Stimulated activated CD8-positive, alpha-beta memory T cell treated with anti-CD3 and anti-CD28 coated beads, Interleukin-15, amount 100 ng/mL, for 48 hours (primary cell): ENCODE data around the gene NPW.
A peak's percentile ranks its signal among the peaks of the same experiment; 100 is the strongest.

Experiments
- DNase-seq, 2 donors: peaks; one replicate each; pipeline ENCODE4 v3.0.0-alpha.2; 2020; ENCODE audit warnings: low read depth in 2 of 2

Gene NPW

DNA sequence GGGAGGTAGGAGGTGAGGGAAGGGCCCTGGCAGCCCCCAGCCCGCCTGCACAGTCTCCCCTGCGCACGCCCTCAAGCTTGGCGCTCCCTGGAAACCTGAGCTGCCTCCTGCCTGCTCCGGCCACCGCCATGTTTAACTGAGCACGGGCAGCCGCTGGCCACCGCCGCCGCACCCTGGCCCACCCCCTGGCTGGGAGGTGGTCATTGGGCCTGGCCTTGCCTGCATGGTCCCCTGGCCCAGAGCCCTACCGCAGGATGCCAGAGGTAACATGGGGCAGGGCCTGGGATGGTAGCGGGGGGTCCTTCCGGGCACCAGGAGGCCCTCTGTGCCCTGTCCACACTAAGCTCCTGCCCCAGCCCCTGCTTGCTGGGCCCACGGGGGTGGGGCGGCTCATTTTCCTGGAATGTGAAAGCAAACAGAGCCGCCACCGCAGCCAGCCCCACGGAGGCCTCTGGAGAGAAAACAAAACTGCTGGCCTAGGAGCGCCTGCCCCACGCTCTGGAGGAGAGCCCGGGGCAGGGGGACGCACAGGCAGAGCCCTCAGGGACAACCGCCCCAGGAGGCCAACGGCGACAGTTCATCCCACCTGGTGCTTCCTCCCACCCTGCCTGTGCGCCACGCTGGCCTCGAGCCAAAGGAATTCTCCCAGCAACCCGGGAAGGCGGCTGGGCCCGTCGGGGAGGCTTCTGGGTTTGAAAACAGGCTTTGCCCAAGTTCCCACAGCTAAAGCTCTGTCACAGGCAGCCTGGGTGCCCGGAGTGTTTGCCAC is 16.0 kb downstream of the NPW start:
- no peak for DNase-seq

DNA sequence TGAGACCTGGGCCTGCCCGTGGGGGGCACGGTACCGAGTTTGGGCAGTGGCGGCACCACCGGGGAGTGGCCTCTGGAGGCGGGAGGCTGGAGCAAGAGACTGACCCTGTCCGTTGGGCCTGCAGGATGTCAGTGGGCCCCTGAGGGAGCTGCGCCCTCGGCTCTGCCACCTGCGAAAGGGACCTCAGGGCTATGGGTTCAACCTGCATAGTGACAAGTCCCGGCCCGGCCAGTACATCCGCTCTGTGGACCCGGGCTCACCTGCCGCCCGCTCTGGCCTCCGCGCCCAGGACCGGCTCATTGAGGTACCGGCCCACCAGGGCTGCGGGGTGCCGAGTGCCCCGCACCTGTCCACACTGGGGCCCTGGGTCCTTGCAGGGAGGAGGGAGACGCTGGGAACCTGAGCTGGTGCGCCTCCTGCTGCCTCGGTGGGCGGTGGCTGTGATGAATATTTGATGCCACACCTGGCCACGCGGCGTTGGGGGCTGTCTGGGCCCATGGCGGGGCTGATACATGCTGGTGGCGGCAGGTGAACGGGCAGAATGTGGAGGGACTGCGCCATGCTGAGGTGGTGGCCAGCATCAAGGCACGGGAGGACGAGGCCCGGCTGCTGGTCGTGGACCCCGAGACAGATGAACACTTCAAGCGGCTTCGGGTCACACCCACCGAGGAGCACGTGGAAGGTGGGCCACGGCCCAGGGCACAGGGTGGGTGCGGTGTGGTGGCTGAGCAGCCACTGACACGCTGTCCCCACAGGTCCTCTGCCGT is 16.8 kb downstream of the NPW start:
- no peak for DNase-seq

DNA sequence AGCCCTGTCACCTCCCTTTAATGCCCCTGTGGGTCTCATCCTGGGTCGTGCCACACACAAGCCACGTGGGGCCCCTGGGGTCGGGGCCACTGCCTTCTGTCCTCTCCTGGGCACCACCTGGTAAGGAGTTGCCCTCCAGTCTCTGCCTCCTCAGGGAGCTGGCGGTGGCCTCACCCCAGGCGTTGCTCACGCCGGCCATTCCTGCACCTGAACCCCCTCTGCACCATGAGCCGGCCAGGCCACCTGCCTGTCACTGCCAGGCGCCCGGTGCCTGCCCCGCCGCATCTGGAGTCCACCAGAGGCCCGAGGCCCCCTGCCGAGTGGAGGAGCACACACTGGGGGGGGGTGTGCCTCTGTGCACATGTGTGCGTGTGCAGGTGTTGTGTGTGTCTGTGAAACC is 17.5 kb downstream of the NPW start:
- no peak for DNase-seq

DNA sequence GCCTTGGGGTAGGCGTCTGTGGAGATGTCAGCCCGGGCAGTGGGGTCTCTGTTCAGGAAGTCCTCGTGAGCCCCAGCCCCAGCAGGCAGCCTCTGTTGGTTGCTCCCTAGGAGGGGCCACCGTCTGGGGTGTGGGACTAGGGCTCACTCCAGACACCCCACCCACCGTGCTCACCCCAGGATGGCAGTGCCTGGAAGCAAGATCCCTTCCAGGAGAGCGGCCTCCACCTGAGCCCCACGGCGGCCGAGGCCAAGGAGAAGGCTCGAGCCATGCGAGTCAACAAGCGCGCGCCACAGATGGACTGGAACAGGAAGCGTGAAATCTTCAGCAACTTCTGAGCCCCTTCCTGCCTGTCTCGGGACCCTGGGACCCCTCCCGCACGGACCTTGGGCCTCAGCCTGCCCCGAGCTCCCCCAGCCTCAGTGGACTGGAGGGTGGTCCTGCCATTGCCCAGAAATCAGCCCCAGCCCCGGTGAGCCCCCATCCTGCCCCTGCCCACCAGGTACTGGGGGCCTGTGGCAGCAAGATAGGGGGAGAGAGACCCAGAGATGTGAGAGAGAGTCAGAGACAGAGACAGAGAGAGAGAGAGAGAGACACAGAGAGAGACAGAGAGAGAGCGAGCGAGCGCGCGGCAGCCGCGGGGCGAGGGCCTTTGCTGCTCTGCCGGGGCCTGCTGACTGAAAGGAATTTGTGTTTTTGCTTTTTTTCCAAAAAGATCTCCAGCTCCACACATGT is 18.2 kb downstream of the NPW start:
- DNase-seq, result no peak

DNA sequence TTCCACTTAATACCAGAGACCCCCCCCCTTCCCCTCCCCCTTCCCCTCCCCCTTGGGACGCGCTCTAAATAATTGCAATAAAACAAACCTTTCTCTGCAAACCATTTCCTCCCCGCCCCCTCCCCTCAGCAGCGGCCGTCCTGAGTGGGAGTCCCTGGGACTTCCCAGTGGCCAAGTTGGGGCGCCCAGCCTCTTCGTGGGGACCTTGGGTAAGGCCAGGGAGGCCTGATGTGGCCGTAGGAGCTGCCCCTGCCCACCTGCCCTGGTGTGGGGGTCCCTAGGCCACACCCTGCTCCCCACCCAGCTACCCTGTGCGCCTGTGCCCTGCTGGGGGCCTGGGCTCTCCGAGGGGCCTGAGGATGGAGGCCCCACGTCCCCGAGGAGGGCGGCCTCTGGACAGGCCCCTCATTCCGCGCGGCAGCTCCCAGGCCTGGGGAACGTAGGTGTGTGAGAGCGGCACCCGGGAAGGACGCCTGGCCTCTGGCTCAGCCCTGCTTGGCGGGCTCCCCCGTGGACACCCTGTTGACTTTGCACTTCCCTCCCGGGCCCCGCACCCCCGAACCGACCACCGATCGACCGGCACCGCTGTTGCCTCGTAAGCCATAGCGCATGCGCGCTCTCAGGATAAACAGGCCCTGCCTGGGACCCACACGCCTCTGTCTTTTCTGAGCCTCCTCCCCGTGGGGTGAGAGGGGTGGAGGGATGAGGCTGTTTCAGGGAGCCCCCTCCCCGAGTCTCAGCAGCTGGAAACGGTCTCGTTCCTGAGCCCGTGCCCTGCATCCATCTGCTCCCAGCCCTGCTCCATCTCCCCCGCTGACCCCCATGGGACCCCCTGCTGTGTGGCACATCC is 19.0 kb downstream of the NPW start:
- DNase-seq, result no peak

DNA sequence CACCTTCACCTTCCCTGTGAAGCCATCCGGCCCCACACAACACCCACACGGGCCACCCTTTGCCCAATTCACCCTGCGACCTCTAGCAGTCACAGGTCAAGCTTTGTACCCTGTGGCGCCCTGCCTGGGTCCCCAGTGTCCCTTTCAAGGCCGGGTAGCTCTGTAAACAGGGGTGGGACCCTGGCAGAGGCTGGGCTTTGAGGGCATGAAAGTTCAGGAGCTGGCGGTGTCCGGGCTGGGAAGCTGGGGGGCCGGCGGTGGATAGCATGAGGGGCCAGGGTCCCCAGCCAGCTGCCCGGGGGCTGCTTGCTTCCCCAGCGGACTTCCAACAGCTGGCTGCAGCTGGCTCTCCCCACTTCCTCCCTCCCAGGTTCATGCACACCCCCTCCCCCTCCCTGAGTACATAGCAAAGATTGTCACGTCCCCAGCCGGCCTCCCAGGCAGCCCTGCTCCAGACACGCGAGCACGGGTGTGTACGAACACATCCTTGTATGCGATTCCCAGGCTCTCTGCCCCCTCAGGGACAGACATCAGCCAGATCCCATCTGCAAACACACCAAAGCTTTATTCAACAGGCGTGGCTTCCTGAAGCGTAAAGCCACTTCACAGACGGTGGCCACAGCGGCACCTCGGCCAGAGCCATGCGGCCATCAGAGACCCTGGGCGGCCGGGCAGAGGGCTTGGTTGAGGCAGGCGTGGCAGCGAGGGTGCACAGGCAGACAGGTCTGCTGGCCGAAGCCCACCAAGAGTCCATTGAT is 19.9 kb downstream of the NPW start:
- DNase-seq, result no peak

DNA sequence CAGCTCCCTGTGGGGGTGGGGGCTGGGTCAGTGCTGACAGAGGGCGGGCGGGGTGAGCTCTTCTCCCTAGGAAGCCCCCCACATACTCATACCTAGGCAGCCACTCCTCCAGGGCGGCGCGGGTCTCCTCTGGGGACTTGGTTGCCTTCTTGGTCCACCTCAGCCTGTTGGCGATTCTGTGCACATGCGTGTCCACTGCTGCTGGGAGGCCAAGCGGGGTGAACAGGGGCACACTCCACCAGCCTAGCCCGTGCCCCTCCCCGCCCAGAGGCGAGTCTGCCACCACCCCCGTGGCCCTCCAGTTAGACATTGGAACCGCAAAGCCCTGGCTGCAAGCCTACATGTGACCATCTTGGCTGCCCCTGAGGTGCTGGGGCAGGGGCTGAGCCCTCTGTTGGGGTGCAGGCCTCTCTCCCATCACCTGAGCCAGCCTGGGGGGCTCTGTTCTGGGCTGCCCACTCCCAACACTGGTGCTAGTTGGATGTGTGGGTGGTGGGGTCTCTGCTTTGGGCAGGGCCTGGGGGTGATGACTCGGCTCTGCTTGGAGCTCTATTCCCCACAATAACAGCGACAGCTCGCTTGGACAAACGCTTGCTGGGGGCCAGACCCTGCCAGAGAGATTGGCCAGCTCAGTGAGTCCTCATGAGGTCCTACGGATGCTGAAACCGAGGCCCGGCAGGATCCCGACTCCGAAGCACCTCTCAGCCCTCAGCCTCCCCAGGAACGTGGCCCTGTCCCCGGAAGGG is 20.6 kb downstream of the NPW start:
- DNase-seq, result no peak

DNA sequence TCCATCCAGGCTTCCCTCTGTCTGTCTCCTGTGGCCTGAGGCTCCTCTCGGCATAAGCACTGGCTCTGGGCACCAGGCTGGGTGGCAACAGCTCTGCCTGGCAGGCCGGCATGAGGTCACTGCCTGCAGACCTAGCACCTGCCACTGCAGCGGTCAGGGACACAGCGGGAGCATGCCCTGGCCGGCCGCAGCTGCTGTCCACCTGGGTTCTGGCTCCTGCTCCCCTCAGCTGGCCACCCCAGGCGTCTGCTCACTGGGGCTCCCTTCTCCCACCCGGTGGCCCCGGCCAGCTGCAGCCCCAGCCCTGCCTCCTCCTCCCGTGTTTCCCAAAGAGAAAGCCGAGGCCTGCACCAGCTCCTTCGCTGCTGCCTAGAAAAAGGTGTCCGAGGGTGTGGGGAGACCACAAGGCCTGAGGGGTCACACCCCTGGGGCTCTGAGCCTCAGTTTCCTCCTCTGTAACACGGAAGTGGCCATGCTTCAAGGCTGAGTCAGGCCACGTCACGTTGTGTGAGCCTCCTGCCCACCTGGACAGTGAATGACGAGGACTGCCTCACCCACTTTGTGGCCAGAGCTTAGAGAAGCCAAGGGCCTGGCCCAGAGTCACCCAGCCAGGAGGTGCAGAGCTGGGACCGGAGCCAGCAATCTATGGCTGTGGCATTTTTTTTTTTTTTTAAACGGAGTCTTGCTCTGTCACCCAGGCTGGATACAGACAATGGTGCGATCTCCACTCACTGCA is 21.4 kb downstream of the NPW start:
- DNase-seq, result no peak

DNA sequence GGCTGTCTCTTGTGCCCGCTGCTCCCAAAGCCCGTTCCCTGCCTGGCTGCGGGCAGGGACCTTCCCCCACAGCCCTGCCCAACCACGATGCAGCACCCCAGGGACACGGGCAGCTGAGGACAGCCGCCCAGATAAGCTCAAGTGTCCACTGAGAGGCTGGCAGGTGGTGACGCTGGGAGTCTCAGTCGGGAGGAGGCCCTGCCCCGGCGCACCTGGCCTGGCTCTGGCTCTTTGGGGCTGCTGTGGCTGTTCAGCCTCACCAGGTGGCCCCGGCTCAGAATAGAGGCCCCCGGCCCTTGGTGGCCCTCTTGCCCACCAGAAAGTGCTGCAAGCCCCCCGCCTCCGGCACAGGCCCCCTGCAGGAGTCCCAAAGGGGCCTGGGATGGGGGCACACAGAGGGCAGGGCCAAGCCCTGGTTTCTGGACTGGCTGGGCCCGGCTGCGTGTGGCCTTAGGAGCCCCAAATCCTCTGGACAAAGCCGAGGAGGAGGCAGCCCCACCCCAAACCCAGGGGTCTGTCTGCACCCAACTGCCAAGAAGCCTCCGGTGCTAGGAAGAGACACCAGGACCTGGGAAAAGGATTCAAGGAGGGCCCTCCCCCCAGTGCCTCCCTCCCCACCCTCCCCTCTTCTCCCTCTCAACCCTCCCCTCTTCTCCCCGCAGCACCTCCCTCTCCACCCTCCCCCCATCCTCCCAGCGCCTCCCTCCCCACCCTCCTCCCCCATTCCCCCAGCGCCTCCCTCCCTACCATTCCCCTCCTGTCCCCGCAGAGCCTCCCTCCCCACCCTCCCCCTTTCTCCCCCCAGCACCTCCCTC is 22.8 kb downstream of the NPW start:
- no peak for DNase-seq

DNA sequence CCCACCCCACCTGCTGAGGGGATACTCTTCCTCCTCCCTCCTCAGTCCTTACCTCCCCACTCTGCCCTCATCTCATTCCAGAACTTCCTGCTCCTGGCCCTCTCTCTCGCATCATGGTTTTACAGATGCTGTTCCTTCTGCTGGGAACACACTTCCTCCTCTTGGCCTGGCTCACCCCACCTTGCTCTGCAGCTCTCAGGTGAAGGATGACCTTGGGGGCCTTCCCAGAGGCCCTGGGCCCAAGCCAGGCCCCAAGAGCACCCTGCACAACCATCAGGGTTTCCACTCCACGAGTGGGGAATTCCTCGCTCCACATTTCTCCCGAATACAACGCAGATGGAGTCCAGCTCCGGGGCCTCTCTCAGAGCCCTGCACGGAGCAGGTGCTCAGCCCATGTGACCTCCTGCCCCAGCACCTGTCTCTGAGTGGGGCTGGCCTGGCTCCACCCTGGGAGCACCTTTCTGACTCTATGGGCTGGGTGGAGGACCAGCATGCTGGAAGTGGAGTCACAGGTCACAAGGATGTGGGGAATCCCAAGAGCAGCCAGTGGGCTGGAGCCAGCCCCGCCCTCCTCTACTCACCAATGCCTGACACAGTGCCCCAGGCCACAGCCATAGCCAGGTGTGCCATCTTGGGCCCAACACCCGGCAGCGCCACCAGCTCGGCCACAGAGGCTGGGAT is 23.5 kb downstream of the NPW start:
- no peak for DNase-seq

DNA sequence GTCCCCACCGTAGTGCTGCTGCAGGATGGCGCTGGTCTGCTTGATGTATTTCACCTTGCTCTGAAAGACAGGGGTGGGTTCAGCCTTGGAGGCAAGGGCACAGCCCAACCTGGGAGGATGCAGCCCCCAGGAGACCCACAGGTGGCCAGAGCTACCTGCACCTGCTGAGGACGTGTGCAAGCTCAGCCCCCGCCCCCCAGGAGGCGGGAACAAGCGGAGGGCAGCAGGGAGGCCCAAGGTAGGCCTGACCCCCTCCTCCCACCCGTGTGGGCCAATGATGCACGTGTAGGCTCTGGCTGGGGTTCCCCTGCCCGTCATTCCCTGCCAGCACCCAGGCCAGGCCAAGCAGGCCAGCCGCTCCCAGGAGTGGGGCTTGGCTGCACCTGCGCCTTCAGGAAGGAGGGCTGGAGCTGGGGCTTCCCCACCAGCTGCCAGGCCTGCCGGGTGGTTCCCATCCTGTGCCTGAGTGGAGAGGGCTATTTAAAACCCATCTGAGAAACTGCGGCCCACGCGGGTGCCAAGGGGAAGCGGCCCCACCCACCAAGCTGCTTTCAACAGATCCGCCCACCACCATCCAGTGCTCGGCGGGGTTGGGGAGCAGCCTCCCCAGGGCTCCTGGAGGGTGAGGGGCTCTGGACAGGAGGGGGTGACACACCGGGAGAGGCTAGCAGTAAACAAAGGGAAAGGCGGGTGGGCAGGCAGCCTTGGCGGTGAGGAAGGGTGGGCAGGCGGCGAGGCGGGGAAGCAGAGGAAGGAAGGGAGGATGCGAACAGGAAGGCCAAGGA is 24.3 kb downstream of the NPW start:
- DNase-seq, result no peak

DNA sequence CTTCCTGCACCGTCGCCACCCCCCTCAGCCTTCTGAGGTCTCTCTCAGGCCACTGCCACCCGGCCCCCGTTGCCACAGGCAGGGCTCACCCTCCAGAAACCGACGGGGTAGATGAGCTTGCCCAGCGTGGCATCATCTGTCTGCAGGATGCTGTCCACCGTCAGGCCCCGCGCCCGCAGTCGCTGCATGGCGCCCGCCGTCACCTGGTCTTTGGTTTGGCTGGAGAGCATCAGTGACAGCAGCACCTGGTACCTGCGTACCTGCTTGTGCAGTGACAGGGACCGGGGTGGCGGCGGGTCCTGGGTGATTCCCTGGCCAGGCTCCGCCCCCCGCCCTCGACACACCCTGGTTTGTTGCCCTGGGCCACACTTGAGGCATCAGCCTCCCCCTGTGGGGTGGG is 25.0 kb downstream of the NPW start:
- no peak for DNase-seq

DNA sequence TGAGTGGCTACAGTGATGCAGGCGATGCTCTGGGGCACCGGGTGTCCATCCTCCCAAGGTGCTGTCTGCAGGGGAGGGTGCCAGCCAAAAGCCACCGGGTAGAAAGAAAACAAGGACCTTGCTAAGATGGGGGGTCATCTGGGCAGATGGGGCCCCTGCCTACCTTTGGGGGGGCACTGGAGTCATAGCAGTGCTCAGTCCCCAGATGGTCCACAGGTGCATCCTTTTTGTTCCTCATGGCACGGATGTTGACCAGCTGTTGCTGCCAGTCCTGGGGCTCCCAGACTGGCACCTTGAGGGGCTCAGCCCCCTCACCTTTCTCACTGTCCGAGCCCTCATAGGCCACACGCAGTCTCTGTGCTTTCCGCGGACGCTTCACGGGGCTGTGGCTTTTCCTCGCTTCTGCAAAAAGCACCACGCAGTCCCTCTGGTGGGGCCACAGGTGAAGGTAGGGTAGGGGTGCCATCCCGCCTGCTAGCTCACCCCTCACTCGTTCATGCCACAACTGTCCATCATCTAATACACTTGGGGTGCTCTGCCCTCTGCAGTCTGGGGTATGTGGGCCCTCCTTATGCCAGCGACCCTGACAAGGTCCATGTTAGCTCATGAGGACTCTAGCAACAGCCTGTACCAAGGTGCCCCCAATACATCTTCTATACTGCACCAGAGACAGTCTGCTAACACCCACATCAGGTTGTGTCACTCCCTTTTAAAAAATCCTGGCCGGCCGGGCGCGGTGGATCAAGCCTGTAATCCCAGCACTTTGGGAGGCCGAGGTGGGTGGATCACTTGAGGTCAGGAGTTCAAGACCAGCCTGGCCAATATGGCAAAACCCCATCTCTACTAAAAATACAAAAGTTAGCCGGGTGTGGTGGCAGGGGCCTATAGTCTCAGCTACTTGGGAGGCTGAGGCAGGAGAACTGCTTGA is 26.6 kb downstream of the NPW start:
- no peak for DNase-seq

DNA sequence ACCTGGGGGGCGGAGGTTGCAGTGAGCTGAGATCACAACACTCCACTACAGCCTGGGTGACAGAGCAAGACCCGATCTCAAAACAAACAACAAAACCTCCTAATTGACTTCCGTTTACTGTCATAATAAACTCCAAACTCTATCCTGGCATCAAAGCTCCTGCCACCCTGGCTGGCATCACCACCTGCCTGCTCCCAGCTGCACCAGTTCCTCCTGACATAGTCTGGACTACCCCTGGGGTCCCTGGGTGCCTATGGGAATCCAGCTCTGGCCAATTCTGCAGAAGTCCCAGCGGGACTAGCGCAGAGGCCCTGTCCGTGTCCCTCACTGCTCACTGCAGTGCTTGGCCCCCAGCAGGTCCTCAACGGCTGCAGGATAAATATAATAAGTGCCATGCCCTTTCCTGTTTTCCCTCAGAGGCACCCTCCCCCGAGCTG is 27.3 kb downstream of the NPW start:
- DNase-seq, result no peak

DNA sequence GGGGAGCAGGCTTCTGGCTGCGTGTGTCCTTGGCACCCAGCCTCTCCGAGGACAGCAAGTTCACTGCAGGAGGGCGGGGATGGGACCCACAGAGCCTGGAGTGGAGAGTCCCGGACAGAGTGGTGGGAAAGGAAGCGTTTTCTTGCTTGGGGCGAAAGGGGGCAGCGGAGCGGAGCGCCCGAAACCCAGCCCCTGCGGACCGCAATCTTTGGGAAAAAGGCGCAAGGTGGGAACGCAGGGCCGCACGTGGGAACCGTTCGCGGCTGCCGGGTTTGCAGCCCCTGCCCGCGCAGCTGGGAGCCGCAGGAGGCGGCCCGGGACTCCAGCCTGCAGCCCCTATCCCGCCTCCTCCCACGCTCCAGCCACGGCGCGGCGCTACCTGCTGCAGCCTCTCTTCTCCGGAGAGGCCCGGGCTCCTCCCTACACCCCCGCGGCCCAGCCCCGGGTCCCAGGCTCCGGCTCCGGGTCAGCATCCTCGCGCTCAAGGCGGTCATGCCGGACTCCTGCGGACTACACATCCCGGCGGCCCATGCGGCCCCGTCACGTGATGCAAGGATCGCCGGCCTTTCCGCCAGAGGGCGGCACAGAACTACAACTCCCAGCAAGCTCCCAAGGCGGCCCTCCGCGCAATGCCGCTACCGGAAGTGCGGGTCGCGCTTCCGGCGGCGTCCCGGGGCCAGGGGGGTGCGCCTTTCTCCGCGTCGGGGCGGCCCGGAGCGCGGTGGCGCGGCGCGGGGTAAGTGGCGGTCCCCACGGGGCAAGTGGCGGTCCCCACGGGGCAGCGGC is 27.9 kb downstream of the NPW start, which contains the start of the genes NTHL1 and TSC2:
NTHL1 (minus strand) TSS at position 505 of the 786 bp plus-strand sequence; CDS start at position 494, 11 bp downstream.
TSC2 (plus strand) TSS at position 656 of the 786 bp plus-strand sequence. CDS start 631 bp downstream, outside the sequence.
- peak; percentile 93 to 96 for DNase-seq
